ENCODE measurements around the gene PARD3.

The PARD3 gene

DNA sequence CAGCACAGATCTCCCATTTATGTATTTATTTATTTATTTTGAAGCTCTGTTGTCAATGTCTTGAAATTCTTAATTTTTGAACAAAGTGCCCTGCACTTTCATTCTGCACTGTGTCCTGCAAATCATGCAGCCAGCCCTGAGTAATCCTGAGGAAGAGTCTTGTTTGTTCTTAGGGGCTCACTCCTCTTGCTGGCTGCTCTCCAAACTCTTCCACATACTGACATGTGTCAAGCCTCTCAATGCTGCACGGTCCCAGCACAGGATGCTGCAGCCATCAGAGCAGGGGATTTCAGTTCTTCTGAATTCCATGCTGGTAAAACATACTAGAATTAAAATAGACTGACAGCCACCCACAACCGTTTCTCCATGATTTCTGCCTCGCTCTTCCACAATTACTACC, 207.2 kb downstream of the PARD3 start:
- no peak for DNase-seq

DNA sequence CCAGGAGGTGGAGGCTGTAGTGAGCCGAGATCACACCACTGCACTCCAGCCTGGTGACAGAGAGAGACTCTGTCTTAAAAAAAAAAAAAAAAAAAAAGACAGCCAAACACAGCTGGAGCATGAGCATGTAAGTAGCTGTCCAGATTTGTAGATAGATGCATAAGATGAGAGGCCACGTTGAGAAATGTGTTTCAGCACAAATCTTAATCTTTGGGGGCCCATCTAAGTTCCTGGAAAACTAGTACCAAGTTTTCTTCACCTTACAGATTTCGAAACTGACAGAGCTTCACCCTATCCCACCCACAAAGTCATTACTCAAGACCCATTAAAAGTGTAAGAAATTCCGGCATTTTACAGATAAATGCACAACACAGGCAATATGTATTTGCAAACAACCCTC, 208.2 kb downstream of the PARD3 start:
- DNase-seq: no peak

DNA sequence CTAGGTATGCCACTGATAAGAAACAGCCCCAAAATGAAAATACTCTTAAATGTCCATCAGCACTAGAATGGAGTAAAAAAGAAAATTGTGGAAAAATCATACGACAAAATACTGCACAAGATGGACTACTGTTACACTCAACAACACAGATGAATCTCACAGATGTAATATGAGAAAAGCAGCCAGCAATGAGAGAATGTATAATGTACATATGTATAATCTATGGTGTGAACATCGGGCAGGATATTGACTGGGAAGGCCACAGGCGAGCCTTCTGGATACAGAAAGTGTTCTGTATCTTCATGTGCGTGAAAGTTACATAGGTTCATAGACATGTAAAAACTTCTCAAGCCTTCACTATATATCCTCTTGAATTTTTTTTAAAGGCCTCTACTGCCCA, 212.6 kb downstream of the PARD3 start:
- DNase-seq: no peak

DNA sequence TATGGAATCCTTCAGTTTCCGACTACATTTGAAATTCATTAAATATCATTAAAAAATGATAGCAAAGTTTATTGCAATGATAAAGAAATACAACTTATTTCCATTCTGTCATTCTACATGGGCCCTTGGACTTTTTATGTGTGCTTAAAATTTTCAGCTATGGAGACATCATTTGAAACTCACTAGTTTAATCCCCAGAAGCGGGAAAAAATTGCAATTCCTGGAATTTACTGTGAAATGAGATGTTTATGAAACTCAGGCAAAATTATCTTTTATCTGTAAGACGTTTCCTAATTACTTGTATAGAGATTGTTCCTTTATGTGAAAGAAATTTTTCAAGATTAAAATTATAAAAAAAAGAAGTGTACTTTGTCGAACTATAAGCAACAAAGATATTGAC, 213.4 kb downstream of the PARD3 start:
- no peak for DNase-seq

DNA sequence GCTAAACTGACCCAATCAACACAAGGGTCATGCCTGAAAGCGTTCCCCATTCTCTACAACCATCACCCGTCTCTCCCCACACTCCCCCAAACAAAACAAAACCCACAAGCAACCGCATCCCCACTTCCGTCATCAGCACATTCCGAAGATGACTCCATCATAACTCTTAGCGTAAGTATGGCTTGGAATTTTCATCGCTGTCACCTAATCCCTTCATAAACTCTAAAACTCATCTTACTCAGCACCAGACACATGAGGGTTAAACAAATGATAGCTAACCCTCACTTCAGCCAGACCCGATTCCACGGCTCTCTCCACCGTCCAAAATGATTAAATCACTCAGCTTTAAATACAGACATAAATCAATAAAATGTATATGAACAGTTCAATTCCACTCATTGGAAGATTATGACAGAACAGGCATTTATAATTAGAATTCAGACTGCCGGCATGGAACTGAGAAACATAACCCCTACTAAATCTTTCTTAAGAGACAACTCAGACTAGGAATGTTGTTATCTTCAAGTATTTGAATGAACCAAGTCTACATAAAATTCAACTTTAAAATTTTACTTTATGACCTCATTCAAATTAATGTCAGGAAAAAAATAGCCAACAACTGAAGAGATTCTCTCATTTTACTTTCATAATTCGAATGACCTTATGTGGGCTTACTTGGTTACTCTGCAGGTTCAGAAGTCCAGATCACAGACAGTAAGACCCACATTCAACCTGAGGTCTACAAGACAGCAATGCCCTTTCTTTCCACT, 215.9 kb downstream of the PARD3 start:
- no peak for DNase-seq

DNA sequence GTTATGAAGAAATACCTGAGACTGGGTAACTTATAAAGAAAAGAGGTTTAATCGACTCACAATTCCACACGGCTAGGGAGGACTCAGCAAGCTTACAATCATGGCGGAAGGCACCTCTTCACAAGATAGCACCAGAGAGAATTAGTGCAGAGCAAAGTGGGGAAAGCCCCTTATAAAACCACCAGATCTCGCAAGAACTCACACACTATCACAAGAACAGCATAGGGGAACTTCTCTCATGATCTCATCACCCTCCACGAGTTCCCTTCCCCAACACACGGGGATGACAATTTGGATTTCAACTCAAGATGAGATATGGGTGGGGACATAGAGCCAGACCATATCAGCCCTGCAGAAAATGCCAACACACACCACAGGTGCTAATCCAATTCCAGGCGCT, 218.7 kb downstream of the PARD3 start:
- DNase-seq: no peak

DNA sequence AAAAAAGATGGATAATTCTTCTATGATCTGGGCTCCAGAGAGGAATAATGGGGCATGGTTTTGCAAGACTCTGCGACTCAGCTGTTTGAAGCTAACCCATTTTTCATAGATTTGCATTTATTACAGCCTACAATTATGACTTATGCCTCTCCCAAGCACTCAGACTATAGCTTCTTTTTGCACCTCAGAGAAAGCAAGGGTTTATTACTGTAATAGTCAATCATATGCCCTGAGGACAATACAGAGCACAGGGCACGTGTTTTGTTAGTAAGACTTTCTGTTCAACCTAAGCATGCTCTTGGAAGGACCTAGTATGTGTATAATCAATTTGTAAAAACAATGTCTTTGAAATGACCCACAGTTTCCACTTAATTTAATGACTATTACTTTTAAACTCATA, 221.2 kb downstream of the PARD3 start:
- no peak for DNase-seq

DNA sequence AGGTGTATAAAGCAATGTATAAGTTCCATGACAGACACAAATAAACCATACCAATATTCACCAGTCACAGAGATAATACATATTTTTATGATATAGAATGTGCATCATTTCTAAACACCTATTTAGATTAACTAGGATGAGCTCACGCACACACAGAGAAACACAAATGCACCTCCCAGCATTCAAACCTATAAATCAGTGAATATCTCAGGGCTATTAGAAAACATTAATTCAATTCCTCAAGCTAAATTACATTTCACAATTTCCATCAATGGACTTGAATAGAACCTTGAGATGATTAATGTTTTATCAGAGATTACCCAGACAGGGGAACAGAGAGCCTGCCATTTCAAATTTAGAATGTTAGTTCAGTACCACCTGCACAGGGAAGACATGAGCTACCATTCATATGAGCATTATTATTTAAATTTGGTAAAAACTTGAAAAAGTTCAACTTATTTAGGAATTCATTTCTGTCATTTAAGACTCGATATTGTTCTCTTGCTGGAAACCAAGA, 221.7 kb downstream of the PARD3 start:
- DNase-seq: no peak

DNA sequence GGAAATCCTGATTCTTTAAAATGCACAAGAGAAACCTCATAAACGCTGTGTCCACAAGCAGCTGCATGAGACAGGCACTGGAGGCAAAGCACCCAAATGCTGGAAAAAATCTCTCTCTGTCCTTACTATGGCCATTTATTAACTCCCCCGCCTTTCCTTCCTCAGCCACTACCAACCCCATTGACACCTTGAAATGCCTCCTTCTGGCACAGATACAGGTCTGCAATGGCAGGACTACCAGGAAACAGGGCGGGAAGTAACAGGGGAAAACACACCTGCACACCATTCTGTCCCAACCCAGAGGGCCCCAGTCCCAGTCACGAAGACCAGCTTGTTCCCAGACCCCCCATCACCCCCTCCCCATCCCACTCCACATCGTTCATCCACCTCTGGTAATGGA, 224.3 kb downstream of the PARD3 start:
- DNase-seq: no peak

DNA sequence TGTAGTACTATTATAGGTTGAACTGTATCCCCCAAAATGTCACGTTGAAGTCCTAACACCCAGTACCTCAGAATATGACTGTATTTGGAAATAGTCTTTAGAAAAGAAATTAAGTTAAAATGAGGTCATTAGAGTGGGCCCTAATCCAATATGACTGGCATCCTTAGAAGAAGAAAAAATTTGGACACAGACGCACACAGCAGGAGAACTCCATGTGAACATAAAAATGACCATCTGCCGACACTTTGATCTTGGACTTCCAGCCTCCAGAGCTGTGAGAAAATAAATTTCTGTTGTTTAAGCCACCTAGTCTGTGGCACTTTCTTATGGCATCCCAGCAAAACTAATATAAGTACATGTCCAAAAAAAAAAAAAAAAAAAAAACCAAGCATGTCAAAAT, 225.8 kb downstream of the PARD3 start:
- no peak for DNase-seq

DNA sequence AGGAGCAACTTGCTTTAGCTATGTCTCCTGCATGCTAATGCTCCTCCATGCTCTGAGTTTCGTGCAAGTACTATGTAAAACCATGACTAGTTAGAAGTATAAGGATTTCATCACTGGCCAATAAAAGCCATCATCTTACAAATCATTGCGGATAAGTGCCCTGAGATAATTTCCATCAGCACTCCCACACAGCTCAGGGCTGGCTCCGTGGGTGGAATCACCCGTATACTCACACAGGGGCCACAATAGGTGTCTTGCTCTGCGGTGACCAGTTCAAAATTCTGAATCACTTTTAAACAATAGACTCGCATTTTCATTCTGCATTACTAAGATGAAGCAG, 227.4 kb downstream of the PARD3 start:
- DNase-seq: no peak

DNA sequence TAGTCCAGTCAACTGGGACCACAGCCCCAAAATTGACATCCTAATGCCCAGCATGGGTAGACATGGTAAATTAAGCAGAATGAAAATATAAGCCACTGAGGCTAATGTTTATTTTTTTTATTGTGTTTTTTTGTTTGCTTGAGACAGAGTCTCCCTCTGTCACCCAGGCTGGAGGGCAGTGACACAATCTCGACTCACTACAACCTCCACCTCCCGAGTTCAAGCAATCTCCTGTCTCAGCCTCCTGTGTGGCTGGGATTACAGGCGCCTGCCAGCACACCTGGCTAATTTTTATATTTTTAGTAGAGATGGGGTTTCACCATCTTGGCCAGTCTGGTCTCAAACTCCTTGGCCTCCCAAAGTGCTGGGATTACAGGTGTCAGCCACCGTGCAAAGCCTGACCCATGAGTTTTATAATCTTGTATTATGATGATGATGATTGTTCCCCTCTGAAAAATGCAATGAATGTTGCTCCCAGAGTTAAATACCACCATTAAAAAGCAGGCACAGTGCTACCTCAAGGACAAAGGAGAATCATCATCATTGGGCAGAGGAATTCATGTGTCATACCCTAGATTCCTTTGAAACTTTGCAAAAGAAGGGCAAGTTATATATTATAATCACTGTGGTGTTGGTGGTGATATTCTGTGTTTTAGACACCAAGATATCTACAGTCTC, 228.0 kb downstream of the PARD3 start:
- no peak for DNase-seq

DNA sequence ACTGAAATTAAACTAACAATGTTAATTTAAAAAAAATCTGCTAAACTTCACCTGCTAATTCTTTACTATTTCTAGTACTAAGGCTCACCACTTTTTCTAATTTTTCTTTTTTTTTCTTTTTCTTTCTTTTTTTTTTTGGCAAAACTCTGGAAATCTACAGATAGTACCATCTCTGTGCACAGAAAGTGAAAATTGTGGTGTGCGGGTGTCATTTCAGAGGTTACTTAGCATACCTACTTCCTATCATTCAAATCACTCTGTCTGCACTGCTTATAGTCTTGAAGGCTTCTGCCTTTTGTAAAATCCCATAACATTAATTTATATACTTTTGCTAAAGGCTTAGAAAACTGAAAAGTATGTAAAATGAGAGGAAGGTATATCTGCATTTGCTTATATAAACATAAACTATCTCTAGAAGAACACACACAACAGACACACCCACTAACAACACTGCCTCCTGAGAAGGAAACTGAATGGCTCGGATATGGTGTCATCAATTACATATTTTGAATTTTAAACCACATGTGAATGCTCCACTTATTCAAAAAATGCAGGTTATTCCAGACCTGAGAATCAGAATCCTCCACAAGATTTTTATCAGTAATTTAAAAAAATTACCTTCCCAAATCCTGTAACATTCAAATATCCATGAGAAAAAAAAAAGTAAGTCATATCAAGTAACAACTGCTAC, 229.5 kb downstream of the PARD3 start:
- no peak for DNase-seq

DNA sequence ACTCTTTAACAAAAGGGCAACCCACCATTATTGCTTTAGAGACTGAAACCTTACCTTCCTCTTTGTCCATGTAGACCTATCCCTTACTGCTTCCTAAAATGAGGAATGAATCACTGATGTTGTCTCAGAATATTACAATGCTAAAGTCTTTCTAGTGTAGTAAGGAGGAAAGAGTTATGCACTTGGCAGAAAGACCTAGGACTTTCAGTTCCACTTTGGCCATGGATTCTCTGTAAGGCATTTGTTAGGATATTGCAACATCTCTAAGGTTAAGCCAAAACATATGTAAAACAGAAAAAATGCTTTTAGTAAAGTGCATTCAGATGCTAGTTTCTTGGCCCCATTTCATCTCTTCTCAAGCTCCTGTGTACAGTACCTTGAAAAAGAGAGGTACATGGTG, 230.9 kb downstream of the PARD3 start:
- no peak for DNase-seq

DNA sequence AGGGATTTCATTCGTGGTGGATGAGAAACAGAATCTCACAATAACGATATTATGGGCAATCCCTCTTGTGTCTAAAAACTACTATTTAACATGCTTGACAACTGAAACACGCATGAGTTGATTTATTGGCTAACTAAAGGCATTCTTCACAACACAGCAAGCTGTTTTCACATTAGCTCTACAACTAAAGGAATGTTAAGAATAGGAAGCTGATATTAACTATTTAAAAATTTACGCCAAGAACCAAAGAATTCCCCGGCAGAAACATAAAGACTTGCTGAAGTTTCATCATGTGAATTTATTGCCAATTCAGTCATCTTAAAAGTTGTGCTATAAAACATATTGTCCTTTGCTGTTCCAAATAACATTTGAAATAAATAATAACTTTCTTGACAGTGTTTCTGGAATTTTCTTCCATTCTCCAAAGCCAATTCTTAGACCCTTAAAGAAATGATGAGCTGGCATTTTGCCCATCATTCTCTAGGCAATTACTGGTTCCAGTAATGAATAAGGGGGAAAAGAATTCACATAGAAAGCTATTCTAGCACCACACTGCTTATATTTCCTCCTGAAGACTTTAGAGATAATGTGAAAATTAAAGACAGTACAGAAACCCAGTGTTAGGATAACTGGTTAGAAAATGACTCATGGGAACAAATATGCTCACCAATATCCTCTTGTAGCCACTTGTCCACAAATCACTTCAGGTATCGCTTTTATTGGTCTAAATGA, 233.1 kb downstream of the PARD3 start:
- DNase-seq: no peak

DNA sequence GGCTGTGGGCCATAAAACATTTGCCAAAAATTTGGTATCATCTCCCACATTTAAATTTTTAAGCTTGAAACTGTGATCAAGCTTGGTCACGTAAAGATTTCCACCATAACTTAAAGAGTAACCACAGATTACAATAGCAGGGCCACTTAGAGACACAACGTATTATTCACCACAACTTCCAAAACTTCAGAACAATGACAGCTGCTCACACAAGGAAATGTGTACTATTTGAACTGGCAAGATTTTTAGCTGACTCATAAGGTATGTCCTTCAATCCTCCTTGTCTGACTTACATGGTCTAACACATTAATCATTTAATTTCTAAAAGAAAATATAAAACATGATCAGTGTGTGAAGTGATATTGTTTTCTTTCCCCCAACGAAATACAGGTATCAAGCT, 234.5 kb downstream of the PARD3 start:
- no peak for DNase-seq

DNA sequence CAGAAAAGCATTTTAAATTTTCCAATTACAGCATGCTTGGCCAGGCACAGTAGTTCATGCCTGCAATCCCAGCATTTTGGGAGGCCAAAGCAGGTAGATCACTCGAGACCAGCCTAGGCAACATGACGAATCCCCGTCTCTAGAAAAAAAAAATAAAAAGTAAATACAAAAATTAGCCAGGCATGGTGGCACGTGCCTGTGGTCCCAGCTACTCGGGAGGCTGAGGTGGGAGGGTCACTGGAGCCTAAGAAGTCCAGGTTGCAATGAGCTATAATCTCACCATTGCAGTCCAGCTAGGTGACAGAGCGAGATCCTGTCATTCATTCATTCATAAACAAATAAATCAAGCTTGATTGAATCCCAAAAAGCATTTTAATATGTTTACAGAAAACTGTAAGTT, 234.9 kb downstream of the PARD3 start:
- no peak for DNase-seq

DNA sequence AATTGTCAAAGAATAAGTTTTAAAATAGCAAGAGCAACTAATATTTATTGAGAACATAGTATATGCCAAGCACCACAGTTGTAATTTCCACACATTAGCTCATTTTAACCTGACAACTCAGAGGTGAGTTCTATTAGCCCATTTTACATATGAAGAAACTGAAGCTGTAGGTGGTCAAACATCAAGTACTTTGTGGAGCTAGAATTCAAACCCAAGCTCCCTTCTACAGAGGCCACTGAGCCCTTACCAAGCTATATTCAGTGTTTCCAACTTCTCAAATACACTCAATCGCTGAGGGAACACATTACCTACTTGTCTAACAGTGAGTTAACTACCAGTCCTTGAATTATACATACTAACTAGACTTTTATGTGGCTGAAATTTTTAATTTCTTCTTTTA, 236.6 kb downstream of the PARD3 start:
- no peak for DNase-seq

DNA sequence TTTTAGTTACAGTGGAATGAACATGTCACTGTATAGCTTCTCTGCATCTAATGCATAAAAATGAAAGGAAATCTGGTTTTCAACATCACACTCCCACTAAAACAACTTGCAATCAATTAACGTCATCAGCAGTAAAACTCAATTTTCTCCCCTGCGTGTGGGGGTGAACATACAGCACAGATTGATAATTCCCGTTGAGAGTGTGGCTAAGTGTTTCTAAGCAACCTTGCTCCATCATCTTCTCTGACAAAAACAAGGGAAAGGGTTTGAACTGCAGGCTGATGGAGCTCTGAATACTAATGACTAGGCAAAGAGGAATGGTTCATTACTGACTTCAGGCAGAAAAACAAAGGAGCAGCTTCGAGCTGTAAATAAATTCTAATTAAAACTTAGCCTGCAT, 238.3 kb downstream of the PARD3 start:
- DNase-seq: no peak

DNA sequence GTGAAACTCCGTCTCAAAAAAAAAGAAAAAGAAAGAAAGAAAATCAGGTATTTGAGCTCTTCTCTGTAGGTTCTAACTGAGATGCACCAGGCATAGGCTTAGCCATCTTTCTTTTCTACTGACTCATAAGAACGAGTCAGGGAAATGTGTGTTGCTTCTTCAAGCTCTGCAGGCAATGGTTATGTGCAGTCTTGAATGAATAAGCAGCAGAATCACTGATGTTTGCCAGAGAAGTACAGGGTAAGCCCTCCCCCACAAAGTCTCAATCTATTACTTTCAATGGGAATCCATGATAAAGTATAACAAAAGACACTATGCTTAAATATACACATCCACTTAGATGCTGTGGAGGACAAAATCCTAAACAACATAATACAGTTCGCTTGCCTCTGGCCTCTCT, 239.2 kb downstream of the PARD3 start:
- DNase-seq: no peak

DNA sequence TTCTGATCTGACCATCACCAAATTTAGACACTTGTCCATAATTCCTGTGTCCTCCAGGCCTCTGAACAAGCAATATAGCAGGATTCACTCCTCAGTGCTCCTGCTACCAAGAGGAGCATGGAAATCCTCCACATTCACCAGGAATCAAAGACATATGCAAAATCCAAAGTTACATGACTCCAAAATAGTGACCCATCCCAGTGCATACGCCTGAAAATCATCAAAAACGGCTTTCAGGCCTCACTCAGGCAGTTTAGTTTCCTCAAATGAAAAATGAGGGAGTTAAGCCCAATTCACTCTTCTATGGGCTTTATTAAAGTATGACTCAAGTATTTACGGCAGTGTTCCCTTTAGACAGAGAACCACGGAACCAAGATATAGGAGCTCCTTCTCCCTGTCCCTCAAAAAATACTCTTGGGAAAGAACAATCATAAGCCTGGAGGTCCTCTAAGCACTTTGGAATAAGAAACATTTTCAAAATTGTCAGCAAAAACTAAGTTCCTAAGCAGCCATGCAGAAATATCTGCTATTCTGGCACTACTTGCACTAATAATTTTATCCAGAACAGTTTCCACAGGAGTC, 240.7 kb downstream of the PARD3 start:
- DNase-seq: no peak

DNA sequence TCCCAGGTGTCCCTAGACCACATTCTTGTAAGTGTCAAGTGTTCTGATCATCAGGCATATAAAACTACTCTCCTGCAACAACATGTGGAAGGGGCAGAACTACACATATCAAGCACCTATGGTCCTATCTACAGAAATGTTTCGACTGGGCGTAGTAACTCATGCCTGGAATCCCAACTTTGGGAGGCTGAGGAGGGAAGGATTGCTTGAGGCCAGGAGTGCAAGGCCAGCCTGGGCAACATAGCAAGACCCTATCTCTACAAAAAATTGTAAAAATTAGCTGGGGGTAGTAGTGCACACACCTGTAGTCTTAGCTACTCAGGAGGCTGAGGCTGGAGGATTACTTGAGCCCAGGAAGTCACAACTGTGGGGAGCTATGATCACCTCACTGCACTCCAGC, 244.2 kb downstream of the PARD3 start:
- DNase-seq: no peak

DNA sequence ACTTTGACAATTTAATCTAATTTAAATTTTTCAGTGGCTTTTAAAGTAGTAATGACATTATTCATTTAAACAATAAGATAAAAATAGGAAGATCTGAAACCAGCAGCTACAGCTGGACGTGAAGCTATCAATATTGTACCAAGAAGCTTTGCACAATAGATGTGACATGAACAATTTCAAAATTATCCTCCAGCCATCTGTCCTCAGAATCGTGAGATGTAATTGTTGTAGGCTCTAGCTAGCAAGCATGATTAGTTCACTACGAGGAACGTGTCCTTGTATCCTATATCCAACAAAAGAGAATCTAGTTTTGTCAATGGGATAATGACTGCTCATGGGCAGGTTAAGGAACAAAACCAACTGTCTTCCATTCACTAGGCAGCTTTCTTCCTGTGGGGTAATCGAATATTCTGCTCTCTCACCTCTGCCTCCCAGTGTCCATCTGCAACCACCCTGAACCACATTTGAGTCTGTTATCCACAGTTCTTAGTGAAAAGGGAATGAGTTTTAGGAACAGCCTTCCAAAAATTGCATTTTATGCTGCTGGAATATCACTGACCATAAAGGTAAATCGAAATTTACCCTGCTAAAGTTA, 247.3 kb downstream of the PARD3 start:
- DNase-seq: no peak
